Measurements from ENCODE around the gene ESRRG.

ESRRG gene

GRCh38 chr1:216632980-216633379, 90.2 kb downstream of the ESRRG start:
- no peak for DNase-seq (ENCODE audit: low spot score)
- FAIRE-seq, result no peak

DNA sequence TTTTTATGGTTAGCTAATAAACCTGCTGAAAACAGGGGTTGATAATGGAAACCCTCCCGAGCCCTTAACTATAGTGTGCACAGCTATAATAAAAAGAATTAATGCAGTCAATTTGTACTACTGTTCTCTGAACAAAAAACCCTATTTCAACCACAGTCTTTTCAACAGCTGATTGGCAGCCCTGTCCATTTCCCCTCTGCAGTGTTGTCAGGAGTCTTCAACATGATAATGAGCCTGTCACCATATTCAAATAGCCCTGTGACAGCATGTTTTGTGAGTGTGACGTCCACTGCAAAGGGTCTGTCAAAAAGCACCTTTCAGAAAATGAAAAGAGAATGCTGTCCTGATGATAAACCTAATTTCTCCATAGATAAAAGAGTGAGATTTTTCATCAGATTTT, 92.7 kb downstream of the ESRRG start:
- FAIRE-seq, result no peak
- DNase-seq (ENCODE audit: low spot score), result no peak

DNA sequence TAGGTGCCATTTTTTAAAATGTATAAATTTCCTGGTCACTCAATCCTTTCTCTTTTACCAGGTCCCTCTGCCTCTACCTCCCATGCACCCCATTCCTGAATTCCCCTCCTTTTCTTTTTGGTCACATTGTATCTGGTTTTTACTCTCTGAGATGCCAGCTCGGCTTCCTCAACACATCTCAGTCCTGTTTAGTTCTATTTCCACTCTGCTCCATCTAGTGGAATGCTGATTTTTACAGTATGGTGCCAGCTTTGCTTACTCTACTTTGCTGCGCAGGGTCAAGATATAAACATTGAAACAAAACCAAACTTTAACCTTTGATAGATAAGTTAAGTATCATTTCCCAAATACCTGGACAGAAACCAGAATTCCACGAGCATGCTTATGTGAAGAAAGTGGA, 96.0 kb downstream of the ESRRG start:
- no peak for FAIRE-seq

DNA sequence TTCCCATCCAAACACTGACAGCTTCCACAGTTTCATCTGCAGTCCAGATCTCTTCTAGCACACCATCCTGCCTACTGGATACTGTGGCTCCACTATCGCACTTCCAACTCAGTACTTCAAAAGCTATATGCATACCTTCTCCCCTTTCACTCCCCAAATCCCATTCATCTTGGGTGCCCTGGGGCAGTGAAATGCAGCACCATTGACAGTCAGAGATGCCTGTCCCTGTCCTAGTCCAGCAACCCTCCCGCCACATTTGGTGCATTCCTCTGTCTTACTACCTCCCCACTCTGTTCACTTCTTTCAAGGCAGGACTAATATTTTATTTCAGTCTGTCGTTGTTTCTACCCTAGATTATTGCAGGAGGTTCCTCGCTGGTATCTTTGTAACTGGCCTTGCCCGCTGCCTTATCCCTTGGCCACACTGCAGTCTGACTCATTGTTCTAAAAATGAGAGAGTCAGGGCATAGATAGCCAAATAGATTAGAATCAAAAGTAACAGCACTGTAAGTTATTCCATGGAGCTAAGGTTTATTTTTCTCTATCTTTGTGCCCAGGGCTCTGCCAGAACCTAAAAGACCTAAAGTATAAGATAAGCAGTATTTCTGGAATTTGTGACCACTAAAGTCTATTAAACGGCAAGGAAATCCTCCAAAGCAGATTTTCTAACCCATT, 96.7 kb downstream of the ESRRG start:
- no peak for FAIRE-seq

More for the DNA sequence above, 96.0 kb downstream of the ESRRG start:
- DNase-seq (ENCODE audit: low spot score), result no peak

DNA sequence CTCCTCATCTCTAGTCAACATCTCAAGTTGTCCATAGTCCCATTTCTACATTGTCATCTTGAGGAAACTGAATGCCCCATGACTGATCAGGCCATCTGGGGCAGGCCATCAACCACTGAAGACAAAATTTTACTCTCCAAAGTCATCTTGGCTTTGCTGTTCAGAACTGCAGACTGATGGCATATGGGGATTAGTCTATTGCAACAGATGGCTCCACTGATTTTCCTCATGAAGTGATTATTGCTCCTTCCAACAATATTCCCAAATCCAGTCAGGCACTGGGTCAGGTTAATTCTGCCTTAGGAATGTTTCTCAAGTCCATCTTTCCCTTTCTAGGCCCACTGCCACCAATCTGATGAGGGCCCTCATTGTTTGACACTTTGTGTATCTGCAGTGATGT, 101.7 kb downstream of the ESRRG start:
- FAIRE-seq (no peak), DNase-seq (ENCODE audit: low spot score) (no peak)

More for the DNA sequence above, 96.7 kb downstream of the ESRRG start:
- no peak for DNase-seq (ENCODE audit: low spot score)

- DNase-seq (ENCODE audit: low spot score) (no peak), FAIRE-seq (no peak)
Observed at GRCh38 chr1:216617081-216617875, 106.0 kb downstream of the ESRRG start.

GRCh38 chr1:216616425-216616824, 106.8 kb downstream of the ESRRG start:
- no peak for FAIRE-seq

DNA sequence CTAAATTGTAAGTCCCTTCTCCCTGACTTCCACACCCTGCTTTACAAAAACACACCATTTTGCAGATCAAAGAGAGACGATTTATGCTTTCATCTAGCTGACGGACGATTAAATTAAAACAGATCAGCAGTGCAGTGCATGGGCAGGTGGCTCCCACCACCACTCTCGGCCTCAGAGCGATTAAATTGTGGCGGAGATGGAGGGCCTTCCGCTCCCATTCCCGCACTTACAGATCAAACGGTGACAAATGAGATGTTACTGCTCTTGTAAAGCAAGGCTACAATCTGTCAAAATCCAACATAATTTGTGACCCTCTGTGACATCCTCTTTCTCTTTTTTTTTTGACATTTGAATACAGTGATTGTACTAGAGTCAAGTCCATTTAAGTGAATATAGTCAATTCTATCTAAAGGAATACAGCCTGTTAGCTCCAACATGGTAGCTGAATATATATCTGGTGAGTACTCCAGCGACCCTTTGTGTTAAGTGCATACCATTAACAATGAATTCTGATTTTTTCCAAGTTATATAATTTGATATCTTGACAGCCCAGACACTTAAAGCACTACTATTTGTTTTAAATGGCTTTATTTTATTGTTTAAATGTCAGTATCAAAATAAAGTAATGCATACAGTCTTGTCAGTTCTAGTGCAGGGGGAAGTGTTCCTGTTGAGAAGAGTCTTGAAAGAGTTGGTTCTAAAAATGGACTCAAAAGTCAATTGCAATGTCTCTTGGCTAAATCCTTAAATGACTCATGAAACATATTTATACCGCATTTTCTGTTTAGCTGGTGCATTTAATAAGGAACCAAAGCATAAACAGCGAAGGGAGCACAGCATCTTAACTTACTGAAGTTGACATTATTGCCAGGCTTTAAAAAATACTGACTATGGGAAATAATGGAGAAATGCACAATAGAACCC, 109.0 kb downstream of the ESRRG start:
- DNase-seq (ENCODE audit: low spot score) (no peak), FAIRE-seq (no peak)

More at GRCh38 chr1:216616425-216616824, 106.8 kb downstream of the ESRRG start:
- no peak for DNase-seq (ENCODE audit: low spot score)

DNA sequence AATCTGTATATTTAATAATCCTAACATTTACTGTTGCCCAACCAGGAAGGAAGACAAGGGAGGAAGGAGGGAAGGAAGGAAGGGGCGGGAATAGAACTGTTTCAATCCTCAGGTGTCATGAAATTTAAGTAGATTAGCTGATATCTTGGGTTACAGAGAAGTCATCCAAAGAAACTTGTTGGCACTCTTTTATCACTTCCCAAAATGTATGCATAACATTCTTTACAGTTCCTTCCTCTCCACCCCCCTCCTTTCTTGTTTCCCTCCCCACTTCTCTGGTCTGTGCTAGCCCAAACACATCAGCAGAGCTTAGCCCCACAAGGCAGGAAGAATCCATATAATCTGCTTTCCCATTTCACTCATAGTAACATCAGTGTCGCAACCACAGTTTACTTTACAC, 110.9 kb downstream of the ESRRG start:
- DNase-seq (ENCODE audit: low spot score) (no peak), FAIRE-seq (no peak)

DNA sequence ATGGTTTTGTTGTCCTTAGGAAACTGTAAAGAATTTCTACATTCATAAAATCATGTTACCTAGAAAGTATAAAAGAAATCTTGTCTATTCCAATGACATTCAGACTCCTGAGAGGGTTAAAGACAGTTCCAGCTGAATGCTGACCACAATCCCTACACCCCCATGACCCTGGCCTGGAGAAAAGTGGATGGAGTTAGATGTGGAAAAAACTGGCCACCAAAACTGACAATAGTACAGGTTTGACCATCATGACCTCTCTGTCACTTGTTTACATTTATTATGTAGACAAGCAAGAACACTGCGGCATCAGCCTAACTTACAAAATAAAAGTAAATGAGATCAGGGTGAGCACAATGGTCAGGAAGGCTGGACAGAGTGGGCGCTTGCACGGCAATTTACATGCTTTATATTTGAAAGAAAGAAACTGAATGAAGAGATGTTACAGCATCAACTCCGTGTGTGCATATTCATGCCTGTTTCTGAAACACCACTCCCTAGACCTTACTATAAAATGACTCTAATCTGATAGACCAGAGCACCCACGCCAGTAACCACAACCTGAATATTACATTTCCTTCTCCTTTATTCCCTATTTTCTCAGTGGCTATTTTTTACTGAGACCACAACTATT, 116.0 kb downstream of the ESRRG start:
- no peak for DNase-seq (ENCODE audit: low spot score)
- no peak for FAIRE-seq

- DNase-seq (ENCODE audit: low spot score), result no peak
- FAIRE-seq, result no peak
Observed at GRCh38 chr1:216606047-216606637, 117.1 kb downstream of the ESRRG start.

- DNase-seq (ENCODE audit: low spot score) (no peak), FAIRE-seq (no peak)
Observed at GRCh38 chr1:216604771-216605170, 118.5 kb downstream of the ESRRG start.

- DNase-seq (ENCODE audit: low spot score), result no peak
- FAIRE-seq, result no peak
Observed at GRCh38 chr1:216600730-216601609, 122.3 kb downstream of the ESRRG start.

DNA sequence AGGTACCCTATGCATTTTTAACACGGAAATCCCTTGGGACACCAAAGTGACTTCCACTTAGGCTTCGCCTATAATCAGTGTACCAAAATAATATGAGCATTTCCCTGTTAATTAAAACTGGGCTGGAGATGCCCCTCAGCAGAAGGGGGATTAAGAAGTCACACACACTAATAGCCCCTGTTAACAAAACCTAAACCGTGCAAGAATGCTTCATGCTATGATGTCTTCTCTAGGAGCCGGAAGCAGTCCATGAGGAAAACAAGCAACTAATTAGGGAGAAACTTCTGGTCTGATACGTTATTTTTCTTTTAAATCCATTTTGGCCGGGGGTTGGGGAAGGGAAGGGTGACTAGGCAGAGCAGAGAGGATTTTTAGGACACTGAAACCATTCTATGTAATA, 123.4 kb downstream of the ESRRG start:
- FAIRE-seq (no peak), DNase-seq (ENCODE audit: low spot score) (no peak)

GRCh38 chr1:216598448-216598847, 124.8 kb downstream of the ESRRG start:
- FAIRE-seq, result no peak
- DNase-seq (ENCODE audit: low spot score), result no peak

- no peak for DNase-seq (ENCODE audit: low spot score)
- FAIRE-seq, result no peak
Observed at GRCh38 chr1:216596281-216596862, 126.9 kb downstream of the ESRRG start.

DNA sequence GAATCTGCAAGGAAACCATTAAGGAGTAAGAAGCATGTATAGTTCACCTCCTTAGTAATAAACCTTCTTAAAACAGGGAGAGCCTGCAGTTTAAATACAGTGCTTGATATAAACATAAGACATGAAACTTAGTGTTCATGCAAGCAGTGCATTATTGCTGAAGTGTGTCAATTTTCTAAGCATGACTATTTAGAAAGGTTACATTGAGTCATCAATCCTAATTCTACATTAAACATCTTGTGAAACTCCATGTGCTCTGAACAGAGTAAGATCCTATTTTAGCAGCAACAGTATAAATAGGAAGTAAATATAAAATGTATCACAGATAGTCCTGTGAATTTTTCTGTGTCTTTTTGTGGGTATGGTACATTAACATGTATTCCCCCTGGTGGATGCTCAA, 135.5 kb downstream of the ESRRG start:
- DNase-seq (ENCODE audit: low spot score), result no peak
- no peak for FAIRE-seq

GRCh38 chr1:216582151-216582550, 141.1 kb downstream of the ESRRG start:
- FAIRE-seq (no peak), DNase-seq (ENCODE audit: low spot score) (no peak)

- no peak for DNase-seq (ENCODE audit: low spot score)
- FAIRE-seq, result no peak
Observed at GRCh38 chr1:216580538-216581057, 142.6 kb downstream of the ESRRG start.
